ENCODE measurements around the gene MRPL28.
"Not testable (repeated sequence)": the region's sequence is repeated elsewhere in the genome, so short reads cannot be mapped to it uniquely, and the experiment has no call there.

Gene MRPL28

GRCh38 chr16:337975-338575 is 32.3 kb downstream of the MRPL28 start:
- no peak for DNase-seq (ENCODE audit: low read depth)

DNA sequence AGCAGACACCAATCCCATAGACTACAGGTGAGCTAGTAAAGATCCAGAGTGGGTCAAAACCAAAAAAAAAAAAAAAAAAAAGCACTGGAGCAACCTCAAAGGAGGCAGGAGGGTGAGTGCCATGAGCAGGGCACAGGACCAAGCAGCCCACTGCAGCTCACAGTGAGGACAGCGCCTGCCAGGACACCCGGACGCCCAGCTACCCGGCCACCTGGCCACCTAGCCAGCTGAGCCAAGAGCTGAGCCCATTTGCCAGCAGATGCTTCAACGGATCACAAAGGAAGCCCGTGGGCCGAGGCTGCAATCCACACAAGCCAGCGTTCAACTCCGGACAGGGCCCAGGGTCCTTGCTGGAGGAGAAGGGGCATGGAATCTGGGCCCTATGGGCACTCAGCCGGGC is 32.9 kb downstream of the MRPL28 start:
- no peak for DNase-seq (ENCODE audit: low read depth)

GRCh38 chr16:336269-336668 is 34.1 kb downstream of the MRPL28 start:
- no peak for DNase-seq (ENCODE audit: low read depth)

GRCh38 chr16:334861-335632 is 35.3 kb downstream of the MRPL28 start:
- not testable (repeated sequence) for DNase-seq (ENCODE audit: low read depth)

GRCh38 chr16:334164-334832 is 36.0 kb downstream of the MRPL28 start:
- not testable (repeated sequence) for DNase-seq (ENCODE audit: low read depth)

DNA sequence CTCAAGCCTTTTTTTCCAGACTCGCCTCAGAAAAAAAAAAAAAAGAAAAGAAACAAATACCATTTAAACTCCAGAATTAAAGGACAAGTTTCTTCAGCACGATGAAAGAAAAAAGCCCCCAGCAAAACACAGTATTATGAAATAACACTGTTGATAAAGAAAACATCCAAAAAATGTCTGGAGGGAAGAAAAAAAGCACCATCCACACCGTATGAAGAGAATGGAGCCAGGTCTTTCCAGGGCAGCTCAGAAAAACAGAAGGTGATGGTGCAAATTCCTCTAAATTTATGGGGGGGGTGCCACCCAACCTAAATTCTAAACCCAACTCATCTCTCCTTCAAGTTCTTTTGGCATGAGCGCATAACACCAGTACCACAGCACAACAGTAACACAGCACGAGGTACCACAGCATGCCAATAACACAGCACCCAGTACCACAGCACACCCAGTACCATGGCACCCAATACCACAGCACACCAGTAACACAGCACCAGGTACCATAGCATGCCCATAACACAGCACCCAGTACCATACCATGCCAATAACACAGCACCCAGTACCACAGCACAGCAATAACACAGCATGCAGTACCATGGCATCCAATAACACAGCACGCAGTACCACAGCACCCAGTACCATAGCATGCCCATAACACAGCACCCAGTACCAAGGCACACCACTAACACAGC is 36.8 kb downstream of the MRPL28 start:
- DNase-seq (ENCODE audit: low read depth) = no peak

DNA sequence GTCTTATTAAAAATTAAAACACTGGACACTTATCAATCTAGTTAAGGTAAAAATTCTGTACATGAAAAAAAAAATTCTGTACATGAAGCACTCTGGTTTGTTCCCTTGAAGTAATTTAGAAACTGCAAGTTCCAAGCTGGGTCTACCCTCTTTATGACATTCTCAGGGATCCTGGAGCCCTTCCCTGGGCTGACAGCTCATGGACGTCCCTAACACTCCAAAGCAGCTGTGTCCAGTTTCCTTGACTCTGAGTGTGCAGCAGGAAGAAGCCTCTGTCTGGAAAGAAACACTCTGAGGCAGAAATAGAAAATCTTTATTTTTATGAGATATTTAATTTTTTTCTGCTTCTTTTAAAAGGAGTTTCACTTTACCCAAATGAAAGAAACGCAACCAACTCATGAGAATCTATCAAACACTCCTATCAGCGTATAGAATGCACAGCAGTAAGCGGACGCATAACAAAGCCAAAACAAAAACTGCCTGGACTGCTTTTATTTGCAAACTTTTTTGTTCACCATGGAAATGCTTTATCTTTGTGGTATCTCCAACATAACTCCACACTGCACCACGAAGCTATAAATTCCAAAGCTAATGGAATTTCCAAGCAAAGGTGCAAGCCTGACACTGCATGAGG is 39.0 kb downstream of the MRPL28 start:
- not testable (repeated sequence) for DNase-seq (ENCODE audit: low read depth)

DNA sequence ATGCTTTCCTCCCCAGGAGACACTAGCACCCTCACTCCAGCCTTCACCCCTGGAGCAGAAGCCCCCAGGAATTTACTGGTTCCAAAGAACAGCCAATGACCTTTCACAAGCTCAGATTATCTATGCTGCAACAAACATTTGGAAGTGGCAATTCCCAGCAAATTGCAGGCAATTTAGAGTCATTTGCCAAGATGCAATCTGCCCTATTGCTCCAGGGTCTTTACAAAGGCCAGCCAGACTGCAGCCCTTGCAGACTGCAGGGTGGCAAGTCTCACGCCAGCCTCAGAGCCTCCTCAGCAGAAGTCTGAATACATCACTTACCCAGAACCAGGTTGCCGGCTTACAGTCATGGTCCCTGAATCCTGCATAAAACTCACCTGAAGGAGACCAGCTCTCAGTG is 39.6 kb downstream of the MRPL28 start:
- DNase-seq (ENCODE audit: low read depth) = no peak

GRCh38 chr16:325375-326145 is 44.8 kb downstream of the MRPL28 start:
- no peak for DNase-seq (ENCODE audit: low read depth)

- DNase-seq (ENCODE audit: low read depth) = no peak
Observed at GRCh38 chr16:324451-325334, 45.6 kb downstream of the MRPL28 start.

GRCh38 chr16:324201-324450 is 46.2 kb downstream of the MRPL28 start:
- DNase-seq (ENCODE audit: low read depth) = no peak

DNA sequence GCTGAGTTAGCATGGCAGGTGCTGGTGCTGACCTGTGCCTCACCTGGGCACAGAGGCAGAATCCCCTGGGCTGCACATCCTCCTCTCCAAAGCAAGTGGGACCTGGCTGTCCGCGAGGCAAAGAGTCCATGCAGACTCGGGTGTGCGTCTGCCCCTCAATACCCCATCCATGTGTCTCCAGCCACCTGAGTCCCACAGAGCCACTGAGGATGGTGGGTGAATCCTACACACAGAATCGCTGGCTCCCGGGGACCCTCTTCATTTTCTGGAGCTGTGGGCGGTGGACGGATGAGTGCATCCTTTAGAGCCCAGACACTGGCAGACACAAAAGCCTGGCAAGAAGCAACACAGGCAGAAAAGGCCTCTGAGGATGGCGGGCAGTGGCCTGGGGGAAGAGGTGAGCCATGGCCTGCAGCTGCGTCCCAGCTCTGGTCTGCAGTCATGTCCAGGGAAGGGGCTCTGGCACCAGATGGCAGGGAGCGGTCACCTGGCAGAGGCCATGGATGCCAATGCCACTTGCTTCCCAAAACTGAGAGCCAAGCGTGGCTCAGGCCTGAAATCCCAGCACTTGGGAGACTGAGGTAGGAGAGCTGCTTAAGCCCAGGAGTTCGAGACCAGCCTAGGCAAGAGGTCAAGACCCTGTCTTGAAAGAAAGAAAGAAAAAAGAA is 47.7 kb downstream of the MRPL28 start:
- DNase-seq (ENCODE audit: low read depth) = no peak

DNA sequence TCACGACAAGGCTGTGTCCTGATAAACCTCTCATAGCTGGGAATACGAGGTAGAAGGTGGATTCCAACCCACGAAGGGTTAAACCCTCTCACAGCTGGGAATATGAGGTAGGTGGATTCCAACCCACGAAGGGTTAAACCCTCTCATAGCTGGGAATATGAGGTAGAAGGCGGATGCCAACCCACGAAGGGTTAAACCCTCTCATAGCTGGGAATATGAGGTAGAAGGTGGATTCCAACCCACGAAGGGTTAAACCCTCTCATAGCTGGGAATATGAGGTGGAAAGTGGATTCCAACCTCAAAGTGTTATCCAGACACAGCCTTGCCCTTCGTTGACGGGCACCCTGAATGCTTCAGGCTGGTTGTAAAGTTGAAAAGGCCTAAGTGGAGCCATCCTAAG is 48.8 kb downstream of the MRPL28 start:
- DNase-seq (ENCODE audit: low read depth) = no peak

DNA sequence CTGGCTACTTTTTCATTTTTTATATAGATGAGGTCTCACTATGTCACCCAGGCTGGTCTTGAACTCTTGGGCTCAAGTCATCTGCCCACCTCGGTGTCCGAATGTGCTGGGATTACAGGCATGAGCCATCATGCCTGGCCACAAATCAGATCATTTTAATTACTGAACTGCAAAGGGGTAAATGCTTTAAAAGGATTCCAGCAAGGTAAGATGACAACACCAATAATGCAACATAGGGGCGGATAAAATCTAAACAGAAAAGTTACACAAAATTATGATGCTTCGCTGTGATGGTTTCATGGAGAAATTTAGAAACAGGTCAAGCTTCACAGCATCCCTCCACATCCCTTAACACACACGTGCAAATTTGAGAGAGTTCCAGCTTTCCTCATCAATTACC is 50.1 kb downstream of the MRPL28 start:
- no peak for DNase-seq (ENCODE audit: low read depth)

DNA sequence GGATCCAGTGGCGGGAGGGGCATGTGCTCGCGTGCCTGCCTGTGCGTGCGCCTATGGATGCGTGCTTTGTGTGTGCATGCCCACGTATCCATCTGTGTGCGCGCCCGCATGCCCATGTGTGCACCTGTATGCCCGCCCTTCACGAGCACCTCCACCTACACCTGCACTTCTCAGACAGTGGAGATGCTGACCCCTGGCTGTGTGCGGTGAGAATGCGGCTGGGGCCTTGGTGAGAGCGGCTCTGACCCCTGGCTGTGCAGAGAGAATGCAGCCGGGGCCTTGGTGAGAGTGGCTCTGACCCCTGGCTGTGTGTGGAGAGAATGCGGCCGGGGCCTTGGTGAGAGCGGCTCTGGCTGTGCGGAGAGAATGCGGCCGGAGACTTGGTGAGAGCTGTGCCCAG is 51.7 kb downstream of the MRPL28 start:
- DNase-seq (ENCODE audit: low read depth) = no peak

- DNase-seq (ENCODE audit: low read depth) = no peak
Observed at GRCh38 chr16:317583-317982, 52.8 kb downstream of the MRPL28 start.
